ENCODE measurements around the gene CSNK2A2.

DNA sequence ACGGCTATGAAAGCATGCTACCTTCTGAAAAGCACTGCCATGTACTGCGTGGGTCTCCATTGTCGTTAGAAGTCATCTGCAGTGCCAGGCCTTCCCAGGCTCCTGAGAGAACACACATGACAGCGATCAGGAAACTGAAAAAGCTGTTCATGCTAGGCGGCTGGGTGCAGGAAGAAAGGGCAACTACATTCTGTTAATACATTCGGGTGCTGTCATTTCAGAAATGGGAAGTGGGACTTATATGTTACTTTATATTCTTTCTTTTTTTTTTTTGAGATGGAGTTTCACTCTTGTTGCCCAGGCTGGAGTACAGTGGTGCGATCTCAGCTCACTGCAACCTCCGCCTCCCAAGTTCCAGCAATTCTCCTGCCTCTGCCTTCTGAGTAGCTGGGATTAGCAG lies 88.6 kb downstream of the CSNK2A2 start:
- TF ChIP-seq, protein P1, sequence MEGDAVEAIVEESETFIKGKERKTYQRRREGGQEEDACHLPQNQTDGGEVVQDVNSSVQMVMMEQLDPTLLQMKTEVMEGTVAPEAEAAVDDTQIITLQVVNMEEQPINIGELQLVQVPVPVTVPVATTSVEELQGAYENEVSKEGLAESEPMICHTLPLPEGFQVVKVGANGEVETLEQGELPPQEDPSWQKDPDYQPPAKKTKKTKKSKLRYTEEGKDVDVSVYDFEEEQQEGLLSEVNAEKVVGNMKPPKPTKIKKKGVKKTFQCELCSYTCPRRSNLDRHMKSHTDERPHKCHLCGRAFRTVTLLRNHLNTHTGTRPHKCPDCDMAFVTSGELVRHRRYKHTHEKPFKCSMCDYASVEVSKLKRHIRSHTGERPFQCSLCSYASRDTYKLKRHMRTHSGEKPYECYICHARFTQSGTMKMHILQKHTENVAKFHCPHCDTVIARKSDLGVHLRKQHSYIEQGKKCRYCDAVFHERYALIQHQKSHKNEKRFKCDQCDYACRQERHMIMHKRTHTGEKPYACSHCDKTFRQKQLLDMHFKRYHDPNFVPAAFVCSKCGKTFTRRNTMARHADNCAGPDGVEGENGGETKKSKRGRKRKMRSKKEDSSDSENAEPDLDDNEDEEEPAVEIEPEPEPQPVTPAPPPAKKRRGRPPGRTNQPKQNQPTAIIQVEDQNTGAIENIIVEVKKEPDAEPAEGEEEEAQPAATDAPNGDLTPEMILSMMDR (IDR thresholded peaks at IDR 0.05; ENCODE audit: low read depth, low read length), result no peak
- no peak for TF ChIP-seq POLR2A (IDR thresholded peaks at IDR 0.05; ENCODE audit: extremely low read depth, insufficient read length)
- TF ChIP-seq MYC (IDR thresholded peaks at IDR 0.05; ENCODE audit: low read depth, low read length), result no peak

Data from NB4 (cell line).